GM12892 (cell line): ENCODE measurements around the gene KHK.
"Not testable (repeated sequence)": the region's sequence is repeated elsewhere in the genome, so short reads cannot be mapped to it uniquely, and the experiment has no call there.

ENCODE experiments used
- POLR2A ChIP-seq: IDR thresholded peaks from 2 replicates; pipeline ENCODE4 v1.6.1; 2011; ENCODE audit warnings: low read depth, low read length, control low read depth
- POLR2AphosphoS5 ChIP-seq: IDR thresholded peaks from 2 replicates; pipeline ENCODE4 v1.6.1; 2011; ENCODE audit warnings: low read depth, low read length, control low read depth
- TAF1 ChIP-seq: IDR thresholded peaks from 2 replicates; pipeline ENCODE4 v1.6.1; 2011; ENCODE audit warnings: low read depth, mild to moderate bottlenecking, control low read depth, low read length, borderline replicate concordance

- TF ChIP-seq POLR2A, POLR2AphosphoS5, TAF1: not testable (repeated sequence)
Observed at GRCh38 chr2:27075566-27075871, 11.1 kb upstream of the KHK start.
